Mesodermal cell (in vitro differentiated cells): ENCODE data around the gene MRPL43.

Experiments used
- H3K27ac ChIP-seq: 2 replicates; pipeline ENCODE4 v1.7.0; 2013; ENCODE audit warnings: mild to moderate bottlenecking, low read depth, low read length, moderate library complexity; ENCODE audit not compliant: severe bottlenecking
- H3K36me3 ChIP-seq: 2 replicates; pipeline ENCODE4 v1.7.1; 2013; ENCODE audit warnings: mild to moderate bottlenecking, low read length, moderate library complexity; ENCODE audit not compliant: control insufficient read depth, insufficient read depth
- H3K4me1 ChIP-seq: one replicate; pipeline ENCODE4 v1.7.1; 2013; ENCODE audit warnings: mild to moderate bottlenecking, low read length; ENCODE audit not compliant: insufficient read depth, control insufficient read depth, poor library complexity, severe bottlenecking
- H3K4me3 ChIP-seq: 2 replicates; pipeline ENCODE4 v1.7.0; 2013; ENCODE audit warnings: low read length, control low read depth, mild to moderate bottlenecking; ENCODE audit not compliant: insufficient read depth, poor library complexity, severe bottlenecking; ENCODE audit errors: extremely low read depth
- H3K9me3 ChIP-seq: 2 replicates; pipeline ENCODE4 v1.7.1; 2013; ENCODE audit warnings: mild to moderate bottlenecking, low read length, moderate library complexity; ENCODE audit not compliant: control insufficient read depth
- WGBS, 2 experiments: methylation state at CpG; one replicate each; pipeline ENCODE4 v1.1.5; 2013; ENCODE audit warnings: missing lambda C conversion rate in 2 of 2; ENCODE audit not compliant: insufficient coverage in 2 of 2; 5-methylcytosine and 5-hydroxymethylcytosine counted together

The MRPL43 gene

DNA sequence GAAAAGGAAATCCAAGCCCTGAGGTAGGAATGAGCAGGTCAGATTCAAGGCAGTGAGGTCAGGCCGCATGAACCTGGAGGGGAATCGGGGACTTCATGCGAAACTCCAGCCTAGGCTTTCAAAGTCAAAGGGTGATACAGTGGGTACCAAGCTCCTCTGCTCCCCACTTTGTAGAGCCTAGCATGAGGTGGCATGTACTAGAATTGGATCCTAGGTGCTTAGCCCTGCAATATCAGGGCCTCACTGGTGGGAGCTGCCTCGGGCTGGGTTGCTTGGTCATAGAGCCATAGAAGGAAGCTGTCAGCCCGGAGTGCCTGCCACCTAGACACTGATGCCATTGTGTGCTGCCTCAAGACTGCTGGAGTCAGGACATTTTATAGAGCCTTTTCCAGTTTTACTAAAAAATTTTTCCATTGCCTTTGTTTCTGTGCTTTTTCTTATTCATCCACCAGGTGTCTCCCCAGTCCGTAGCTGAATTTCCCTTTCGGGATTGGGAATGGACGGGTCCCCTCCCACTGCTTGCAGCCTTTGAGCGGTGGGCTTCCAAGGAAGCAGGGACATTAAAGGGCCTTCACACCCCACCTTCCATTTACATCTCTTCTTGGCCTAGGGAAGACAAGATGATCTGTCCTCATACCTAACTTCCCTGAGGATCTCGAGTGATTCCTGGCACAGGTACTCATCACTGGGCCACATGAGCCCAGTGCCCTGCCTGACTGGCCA is 6.8 kb upstream of the MRPL43 start:
- WGBS, 2 experiments: 70 to 76% methylated on average over 8 to 10 of the region's 10 CpGs
- H3K36me3 ChIP-seq: peaks cover 39% of the 10 kb centered on the region
- H3K4me3 ChIP-seq: no peak overlapping the region
- no peak overlapping the region for H3K27ac ChIP-seq
- peaks cover 24% of the 10 kb centered on the region for H3K4me1 ChIP-seq
- no peaks in the 10 kb centered on the region for H3K9me3 ChIP-seq

DNA sequence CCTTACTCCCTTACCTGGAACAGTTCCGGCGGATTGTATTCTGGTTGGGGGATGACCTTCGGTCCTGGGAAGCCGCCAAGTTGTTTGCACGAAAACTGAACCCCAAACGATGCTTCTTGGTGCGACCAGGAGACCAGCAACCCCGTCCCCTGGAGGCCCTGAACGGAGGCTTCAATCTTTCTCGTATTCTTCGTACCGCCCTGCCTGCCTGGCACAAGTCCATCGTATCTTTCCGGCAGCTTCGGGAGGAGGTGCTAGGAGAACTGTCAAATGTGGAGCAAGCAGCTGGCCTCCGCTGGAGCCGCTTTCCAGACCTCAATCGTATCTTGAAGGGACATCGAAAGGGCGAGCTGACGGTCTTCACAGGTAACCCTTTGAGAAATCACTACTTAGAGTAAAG is 1.8 kb upstream of the MRPL43 start:
- Histone ChIP-seq H3K4me3 (no peak overlapping the region), H3K4me1 (peaks cover 21% of the 10 kb centered on the region), H3K9me3 (no peaks in the 10 kb centered on the region), H3K36me3 (peaks cover 62% of the 10 kb centered on the region), H3K27ac (no peak overlapping the region)
- 95% methylated on average over 17 to 21 of the region's 21 CpGs for WGBS, 2 experiments

DNA sequence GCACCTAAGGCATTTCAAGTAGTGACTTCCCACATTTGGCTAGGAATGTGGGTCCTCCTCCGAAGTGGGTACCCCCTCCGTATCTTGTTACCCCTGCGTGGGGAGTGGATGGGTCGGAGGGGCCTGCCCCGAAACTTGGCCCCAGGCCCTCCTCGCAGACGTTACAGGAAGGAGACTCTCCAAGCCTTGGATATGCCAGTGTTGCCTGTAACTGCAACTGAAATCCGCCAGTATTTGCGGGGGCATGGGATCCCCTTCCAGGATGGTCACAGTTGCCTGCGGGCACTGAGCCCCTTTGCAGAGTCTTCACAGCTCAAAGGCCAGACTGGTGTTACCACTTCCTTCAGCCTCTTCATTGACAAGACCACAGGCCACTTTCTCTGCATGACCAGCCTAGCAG is 869 bp upstream of the MRPL43 start:
- Histone ChIP-seq H3K4me3 (peak overlapping the region; percentile 98), H3K4me1 (peaks cover 21% of the 10 kb centered on the region), H3K27ac (no peak overlapping the region), H3K36me3 (peaks cover 55% of the 10 kb centered on the region), H3K9me3 (no peaks in the 10 kb centered on the region)
- WGBS, 2 experiments: 69 to 81% methylated on average over 9 to 10 of the region's 10 CpGs

DNA sequence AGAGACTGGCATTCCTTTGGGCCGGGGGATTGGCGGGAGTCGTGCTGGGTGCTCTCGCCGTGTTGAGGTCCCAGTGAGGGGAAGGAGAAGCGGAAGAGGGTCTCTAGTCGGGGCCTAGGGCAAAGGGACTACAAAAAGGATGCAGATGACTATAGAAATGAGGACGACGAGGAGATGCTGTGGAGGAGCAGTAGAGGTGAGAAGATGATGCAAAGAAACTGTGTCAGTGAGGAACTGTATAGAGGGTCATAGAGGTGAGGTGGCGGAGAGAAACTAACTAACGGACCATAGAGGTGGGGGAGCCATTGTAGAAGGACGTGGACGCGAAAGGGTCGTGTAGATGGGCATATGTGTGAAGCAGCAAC is 370 bp upstream of the MRPL43 start:
- Histone ChIP-seq H3K27ac (peak overlapping the region; percentile 30), H3K4me3 (peak overlapping the region; percentile 98), H3K36me3 (peaks cover 55% of the 10 kb centered on the region), H3K9me3 (no peaks in the 10 kb centered on the region), H3K4me1 (peaks cover 21% of the 10 kb centered on the region)
- WGBS, 2 experiments: 1 to 3% methylated on average over 15 of the region's 15 CpGs

DNA sequence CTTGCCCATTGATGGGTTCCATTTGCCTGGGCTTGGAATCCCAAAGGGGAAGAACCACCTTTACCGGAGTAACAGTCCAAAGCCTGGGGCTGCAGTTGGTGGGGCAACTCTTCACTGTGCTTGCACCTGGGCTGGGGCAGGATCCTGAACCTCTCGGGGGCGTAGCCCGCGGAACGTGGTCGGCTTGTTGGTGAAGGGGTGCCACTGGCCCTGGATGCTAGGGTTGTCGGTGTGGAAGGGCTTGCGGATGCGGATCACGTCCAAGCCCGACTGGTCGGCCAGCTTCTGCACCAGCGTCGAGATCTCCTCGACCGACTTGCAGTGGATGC is 710 bp downstream of the MRPL43 start:
- Histone ChIP-seq H3K27ac (no peak overlapping the region), H3K4me1 (peaks cover 21% of the 10 kb centered on the region), H3K4me3 (peak overlapping the region; percentile 98), H3K9me3 (no peaks in the 10 kb centered on the region), H3K36me3 (peaks cover 59% of the 10 kb centered on the region)
- WGBS, 2 experiments: 24 to 30% methylated on average over 12 to 17 of the region's 17 CpGs

DNA sequence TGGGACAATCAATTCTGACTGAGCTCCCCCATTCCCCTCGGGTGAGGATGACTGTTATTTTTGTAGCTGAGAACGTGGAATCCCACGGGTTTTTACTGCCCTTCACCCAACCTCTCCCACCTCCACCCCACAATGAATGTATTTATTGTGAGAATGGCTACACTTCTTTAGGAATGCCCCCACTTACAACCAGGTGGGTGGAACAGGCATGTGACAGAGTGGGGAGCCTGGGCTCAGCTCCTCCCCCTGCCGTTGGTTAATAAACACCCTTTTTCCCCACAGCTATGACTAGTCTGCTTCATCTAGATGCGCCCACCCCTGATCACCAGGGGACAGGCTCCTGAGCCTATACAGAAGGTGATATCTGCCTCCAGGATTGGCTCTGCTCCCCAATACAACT is 2.0 kb downstream of the MRPL43 start:
- Histone ChIP-seq H3K4me3 (no peak overlapping the region), H3K4me1 (peaks cover 21% of the 10 kb centered on the region), H3K9me3 (no peaks in the 10 kb centered on the region), H3K36me3 (peaks cover 60% of the 10 kb centered on the region), H3K27ac (no peak overlapping the region)
- 83 to 97% methylated on average over 1 to 3 of the region's 5 CpGs for WGBS, 2 experiments

DNA sequence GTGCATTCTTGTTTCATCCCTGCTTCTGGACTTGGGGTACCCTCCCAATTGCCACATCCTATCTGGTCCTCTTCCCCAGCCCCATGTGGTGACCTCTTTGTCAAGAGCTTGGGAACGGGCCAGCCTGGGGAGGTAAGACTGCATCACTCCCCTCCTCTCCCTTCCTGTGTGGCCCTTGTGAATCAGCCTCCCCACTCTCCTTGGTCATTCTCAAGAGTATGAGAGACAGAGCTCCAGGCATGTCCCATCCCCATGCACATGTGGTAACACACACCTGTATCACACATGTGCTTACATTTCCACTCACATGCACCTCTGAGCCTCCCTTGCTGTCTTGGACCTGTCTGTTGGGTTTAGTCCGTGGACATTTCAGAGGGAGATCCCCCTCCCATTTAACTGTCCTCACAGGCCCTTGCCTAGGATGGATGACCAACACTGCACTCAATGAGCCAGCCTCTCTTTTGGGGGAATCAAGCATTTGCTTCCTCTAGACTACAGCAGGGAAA is 2.6 kb downstream of the MRPL43 start:
- H3K27ac ChIP-seq: no peak overlapping the region
- peaks cover 21% of the 10 kb centered on the region for H3K4me1 ChIP-seq
- no peaks in the 10 kb centered on the region for H3K9me3 ChIP-seq
- H3K4me3 ChIP-seq: no peak overlapping the region
- WGBS, 2 experiments: 90 to 100% methylated on average over 2 of the region's 2 CpGs
- H3K36me3 ChIP-seq: peaks cover 57% of the 10 kb centered on the region

DNA sequence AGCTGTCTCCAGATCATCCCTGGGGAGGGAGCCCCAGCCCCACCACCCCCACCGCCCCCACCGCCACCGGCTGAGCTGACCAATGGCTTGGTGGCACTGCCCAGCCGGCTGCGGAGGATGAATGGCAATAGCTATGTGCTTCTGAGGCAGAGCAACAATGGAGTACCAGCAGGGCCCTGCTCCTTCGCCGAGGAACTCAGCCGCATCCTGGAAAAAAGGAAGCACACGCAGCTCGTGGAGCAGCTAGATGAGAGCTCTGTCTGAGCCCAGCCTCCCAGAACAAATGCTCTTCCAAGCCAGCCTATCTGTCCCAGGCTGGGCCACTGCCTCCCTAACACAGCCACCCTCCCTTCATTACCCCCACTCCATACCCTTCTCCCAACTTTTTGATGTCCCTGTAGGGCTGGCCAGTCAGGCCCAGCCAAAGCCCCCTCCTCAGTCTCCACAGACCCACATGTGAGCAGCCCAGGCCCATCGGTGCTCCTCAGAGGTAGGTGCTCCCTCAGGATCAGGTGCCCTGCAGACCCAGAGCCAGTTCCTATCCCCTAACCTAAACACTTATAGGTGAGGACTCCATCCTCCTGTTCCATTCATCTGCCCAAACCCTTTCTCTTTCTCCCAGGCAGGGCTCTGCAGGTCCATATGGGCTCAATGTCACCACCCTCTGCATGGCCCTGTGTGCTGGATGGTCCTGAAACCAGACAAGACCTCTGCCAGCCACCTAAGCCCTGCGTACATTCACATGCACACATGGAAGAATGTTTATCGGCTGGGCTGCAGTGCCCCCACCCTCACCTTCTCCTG is 3.2 kb downstream of the MRPL43 start:
- Histone ChIP-seq H3K36me3 (peaks cover 52% of the 10 kb centered on the region), H3K4me1 (peaks cover 18% of the 10 kb centered on the region), H3K27ac (no peak overlapping the region), H3K4me3 (no peak overlapping the region), H3K9me3 (no peaks in the 10 kb centered on the region)
- 92 to 94% methylated on average over 10 to 12 of the region's 13 CpGs for WGBS, 2 experiments

DNA sequence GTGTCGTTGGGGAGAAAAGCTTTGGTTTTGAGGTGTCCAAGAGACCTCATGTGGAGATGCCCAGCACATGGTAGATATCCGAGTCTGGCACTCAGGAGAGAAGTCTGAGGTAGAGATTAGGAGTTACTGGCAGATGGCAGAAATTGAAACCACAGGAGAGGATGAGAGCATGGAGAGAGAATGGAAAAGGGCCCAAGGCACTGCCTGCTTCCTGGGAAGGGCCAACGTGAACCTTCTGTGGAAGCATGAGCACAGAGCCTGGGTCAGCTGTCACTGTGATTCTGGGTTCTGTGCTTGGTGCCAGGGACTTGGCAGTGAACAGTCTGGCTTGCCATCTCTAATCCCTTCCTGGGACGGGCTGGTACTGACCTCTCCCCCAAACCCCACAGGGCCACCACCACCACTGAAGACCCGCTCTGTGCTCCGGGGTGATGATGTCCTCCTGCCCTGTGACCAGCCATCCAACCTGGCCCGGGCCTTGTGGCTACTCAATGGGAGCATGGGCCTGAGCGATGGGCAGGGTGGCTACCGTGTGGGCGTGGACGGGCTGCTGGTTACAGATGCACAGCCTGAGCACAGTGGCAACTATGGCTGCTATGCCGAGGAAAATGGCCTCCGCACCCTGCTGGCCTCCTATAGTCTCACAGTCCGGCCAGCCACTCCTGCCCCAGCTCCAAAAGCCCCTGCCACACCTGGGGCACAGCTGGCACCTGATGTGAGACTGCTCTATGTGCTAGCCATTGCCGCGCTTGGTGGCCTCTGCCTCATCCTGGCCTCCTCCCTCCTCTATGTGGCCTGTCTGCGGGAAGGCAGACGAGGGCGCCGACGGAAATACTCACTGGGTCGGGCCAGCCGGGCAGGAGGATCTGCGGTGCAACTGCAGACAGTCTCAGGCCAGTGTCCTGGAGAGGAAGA is 4.1 kb downstream of the MRPL43 start:
- Histone ChIP-seq H3K4me3 (no peak overlapping the region), H3K4me1 (peaks cover 10% of the 10 kb centered on the region), H3K36me3 (peaks cover 51% of the 10 kb centered on the region), H3K27ac (no peak overlapping the region), H3K9me3 (no peaks in the 10 kb centered on the region)
- 94 to 95% methylated on average over 16 to 19 of the region's 24 CpGs for WGBS, 2 experiments

DNA sequence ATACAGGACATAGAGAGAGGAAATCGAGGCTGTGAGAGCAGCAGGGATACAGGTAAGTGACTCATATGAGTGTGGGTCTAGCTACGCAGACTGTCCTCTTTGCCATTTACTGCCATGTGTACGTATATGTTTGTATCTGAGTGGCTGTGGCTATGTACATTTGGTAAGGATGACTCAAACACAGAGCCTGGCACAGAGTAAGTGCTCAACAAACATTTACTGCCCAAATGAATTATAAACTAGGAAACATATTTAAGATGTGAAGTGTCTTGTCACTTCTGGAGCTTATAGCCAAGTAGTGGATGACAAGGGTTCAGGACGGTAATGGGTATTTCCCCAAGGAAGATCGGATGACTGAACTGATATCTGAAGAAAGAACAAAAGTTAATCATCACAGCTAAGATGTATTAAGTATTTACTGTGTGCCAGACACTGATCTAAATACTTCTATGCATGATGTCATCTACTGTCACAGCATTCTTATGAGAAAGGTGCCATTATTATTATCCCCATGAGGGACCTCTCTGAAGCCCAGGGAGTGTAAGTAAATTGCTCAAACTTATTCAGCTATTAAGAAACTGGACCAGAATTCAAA is 6.0 kb downstream of the MRPL43 start:
- WGBS, 2 experiments: 92 to 95% methylated on average over 2 to 4 of the region's 5 CpGs
- H3K9me3 ChIP-seq: no peaks in the 10 kb centered on the region

More for the DNA sequence above, 6.0 kb downstream of the MRPL43 start:
- Histone ChIP-seq H3K4me3 (no peak overlapping the region), H3K36me3 (peaks cover 53% of the 10 kb centered on the region), H3K27ac (no peak overlapping the region), H3K4me1 (peaks cover 2% of the 10 kb centered on the region)
